GM12875 (cell line): ENCODE measurements around the gene GADL1.

Experiments used
- H3K4me3 ChIP-seq: one replicate; pipeline ENCODE4 v1.5.1; 2011; ENCODE audit warnings: low read depth, low read length, control low read depth
- CTCF ChIP-seq: IDR thresholded peaks from 2 replicates; pipeline ENCODE4 v1.5.1; 2011; ENCODE audit warnings: low read depth, mild to moderate bottlenecking, control low read depth, inconsistent platforms, low read length, moderate library complexity, borderline replicate concordance; ENCODE audit not compliant: insufficient read depth

Gene GADL1

GRCh38 chr3:30878862-30879261, 15.6 kb downstream of the GADL1 start:
- H3K4me3 ChIP-seq: no peak overlapping the region
- no peak for TF ChIP-seq CTCF

GRCh38 chr3:30875505-30875904, 19.0 kb downstream of the GADL1 start:
- no peak for TF ChIP-seq CTCF
- H3K4me3 ChIP-seq: no peak overlapping the region

GRCh38 chr3:30873671-30874070, 20.8 kb downstream of the GADL1 start:
- no peak overlapping the region for H3K4me3 ChIP-seq
- TF ChIP-seq CTCF: no peak

GRCh38 chr3:30872879-30873278, 21.6 kb downstream of the GADL1 start:
- no peak overlapping the region for H3K4me3 ChIP-seq
- no peak for TF ChIP-seq CTCF

- H3K4me3 ChIP-seq: no peak overlapping the region
Observed at GRCh38 chr3:30871720-30872119, 22.7 kb downstream of the GADL1 start.

GRCh38 chr3:30864836-30865235, 29.6 kb downstream of the GADL1 start:
- TF ChIP-seq CTCF: no peak
- no peak overlapping the region for H3K4me3 ChIP-seq

More at GRCh38 chr3:30871720-30872119, 22.7 kb downstream of the GADL1 start:
- no peak for TF ChIP-seq CTCF

- TF ChIP-seq CTCF: no peak
- no peak overlapping the region for H3K4me3 ChIP-seq
Observed at GRCh38 chr3:30864132-30864531, 30.3 kb downstream of the GADL1 start.
